HUDEP-2 (cell line): Measurements from ENCODE around the gene SHKBP1.

Experiments used
- DNase-seq, 76 experiments: peaks; one replicate each; lab custom pipeline; 2025; ENCODE audit not compliant: unreplicated experiment in 76 of 76; lab: John Stamatoyannopoulos, UW

Gene SHKBP1

DNA sequence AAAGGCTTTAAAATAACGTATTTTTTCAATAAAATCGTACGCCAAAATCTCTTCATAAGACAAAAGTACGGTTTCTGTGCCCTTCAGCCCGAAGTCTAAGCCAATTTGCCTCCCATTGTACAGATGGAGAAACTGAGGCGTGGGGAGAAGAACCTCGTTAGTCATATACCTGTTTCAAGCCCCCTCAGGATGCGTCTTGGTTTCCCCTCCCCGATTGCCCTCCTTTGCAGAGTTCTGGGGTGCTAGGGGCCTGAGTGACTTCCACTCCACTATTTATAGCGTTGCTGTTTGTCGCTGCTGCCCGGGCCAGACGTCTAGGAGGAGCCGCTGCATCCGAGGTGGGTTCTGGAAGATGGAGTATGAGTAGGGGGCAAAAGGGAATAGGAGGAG lies 22.2 kb downstream of the SHKBP1 start:
- peak in 7 of 76 experiments; percentile 30 to 61 (median 56) for DNase-seq

GRCh38 chr19:40599331-40599901 lies 22.7 kb downstream of the SHKBP1 start:
- DNase-seq, result peak in 46 of 76 experiments; percentile 17 to 73 (median 46)

DNA sequence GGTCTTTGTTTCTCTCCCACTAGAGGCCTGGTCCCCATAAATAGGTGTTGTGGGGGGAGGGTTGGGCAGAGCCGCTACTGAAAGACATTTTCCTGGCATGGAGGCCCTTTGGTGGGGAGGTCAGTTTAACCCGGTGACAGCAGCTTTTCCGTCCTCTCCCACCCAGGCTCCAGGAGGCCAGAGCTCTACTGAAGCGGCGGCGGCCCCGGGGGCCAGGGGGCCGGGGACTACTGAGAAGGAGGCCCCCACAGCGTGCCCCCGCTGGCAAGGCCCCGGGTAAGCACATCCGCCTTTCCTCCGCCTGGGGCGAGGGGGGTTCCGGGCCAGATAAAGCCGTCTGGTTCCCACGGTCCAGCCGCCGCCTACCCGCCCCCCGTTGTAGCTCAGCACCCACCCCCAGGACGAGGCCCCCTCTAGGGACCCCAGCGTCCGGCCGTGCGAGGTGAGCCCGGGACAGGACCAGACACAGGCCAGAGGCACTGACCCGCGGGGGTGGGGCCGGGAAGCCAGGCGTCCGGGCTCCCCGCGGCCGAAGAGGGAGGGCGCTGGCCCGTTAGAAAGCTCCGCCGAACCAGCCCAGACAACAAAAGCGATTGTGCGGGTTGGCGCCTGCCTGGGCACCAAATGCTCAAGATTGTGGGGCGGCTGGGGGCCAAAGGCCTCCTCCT lies 23.4 kb downstream of the SHKBP1 start:
- peak in 21 of 76 experiments; percentile 12 to 59 (median 32) for DNase-seq

DNA sequence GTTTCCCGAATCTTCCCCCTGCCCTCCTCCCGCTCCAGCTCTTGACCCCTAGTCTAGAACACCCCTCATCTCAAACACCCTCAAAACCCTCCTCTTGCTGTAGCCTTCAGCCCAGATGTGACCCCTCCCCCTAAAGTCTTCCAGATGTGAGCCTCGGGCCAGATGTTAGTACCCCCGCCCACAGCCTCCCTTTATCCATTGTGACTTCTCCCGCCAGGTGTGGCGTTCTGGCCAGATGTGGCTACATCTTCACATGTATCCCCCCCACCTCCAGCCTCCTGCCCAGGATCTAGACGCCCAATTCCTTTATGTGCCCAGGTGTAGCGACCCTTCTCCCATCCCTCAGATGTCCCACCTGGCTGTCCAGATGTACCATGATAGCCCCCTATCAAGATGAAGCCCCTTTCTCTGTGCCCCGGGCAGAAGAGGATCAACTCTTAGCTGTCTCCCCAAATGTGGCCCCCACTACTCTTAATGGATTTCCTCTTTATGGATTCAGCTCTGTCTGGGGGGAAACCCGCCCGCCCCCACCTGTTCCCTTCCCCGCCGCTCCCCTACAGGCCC lies 24.0 kb downstream of the SHKBP1 start:
- peak in 7 of 76 experiments; percentile 34 to 52 (median 40) for DNase-seq

DNA sequence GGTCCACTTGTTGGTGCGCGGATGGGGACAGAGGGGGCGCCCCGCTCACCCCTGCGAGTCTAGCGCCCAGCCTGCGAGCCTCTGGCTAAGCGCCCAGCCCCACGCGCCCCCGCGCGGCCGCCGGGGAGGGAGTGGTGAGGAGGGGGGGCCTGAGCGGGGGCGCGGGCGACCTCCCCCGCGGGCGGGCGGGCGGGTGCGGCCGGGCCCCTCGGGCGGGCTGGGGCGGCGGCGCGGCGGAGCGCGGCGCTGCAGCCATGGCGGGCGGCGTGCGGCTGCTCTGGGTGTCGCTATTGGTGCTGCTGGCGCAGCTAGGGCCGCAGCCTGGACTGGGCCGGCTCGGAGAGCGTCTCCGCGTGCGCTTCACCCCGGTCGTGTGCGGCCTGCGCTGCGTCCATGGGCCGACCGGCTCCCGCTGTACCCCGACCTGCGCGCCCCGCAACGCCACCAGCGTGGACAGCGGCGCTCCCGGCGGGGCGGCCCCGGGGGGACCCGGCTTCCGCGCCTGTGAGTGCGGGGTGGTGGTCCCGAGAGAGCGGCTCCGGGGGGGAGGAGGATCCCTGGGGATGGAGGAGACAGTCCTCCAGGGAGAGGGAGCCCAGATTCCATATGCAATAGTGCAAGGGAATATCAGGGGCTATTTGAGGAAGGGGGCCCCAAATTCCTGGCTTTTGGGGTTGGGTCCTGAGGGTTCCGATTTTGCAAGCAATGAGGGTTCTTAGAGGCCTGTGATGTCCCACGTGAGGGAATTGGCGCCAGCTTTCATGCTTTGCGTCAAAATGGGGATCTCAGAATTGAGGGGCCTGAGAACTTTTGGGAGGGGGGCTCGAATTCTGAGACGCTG lies 24.7 kb downstream of the SHKBP1 start, which contains the start of gene LTBP4:
Gene LTBP4 (plus strand): TSS at position 236 of the 841 bp plus-strand sequence. CDS start 19 bp downstream, at position 255.
- peak in 67 of 76 experiments; percentile 20 to 86 (median 70) for DNase-seq

DNA sequence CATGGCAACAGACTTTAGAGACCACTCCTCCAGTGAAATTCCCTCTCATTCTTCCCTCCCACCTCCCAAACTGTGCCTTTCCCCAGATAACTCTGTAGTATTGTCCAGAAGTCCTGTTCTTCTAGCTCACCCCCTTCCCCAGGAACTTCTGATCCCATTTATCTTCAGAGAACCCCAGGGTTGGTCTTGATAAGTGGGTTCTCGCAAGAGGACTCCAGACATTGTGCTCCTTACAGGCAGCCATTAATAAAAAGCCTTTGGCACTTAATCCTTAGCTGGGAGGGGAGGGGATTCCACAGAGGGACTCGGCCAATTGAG lies 26.4 kb downstream of the SHKBP1 start:
- DNase-seq, result peak in 4 of 76 experiments; percentile 32 to 89 (median 45)

- peak; percentile 89 to 100 (median 100) for DNase-seq
Observed at GRCh38 chr19:40603389-40604170, 26.9 kb downstream of the SHKBP1 start.

DNA sequence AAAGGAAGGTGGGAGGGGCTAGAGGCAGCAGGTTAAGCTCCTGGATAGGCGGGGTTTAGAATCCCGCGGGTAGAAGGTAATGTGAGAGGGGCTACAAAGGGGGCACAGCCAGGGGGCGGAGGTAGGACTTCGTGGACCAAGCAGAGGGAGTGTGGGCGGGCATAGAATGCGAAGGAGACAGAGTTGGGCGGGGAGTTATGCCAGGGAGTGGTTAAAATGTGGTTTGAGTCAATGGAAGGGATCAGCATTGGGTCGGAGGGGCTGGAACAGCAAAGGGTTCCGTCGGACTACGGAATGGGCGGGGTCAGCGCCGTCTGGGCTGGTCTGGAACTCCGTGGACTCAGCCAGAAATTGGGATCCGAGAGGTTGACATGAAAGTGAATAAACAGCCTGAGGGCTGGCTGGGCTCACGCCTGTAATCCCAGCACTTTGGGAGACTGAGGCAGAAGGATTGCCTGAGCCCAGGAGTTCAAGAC lies 27.5 kb downstream of the SHKBP1 start:
- DNase-seq, result no peak

GRCh38 chr19:40604647-40605215 lies 28.1 kb downstream of the SHKBP1 start:
- peak in 69 of 76 experiments; percentile 22 to 97 (median 60) for DNase-seq

GRCh38 chr19:40605216-40605971 lies 28.7 kb downstream of the SHKBP1 start:
- DNase-seq, result peak in 75 of 76 experiments; percentile 66 to 99 (median 91)

DNA sequence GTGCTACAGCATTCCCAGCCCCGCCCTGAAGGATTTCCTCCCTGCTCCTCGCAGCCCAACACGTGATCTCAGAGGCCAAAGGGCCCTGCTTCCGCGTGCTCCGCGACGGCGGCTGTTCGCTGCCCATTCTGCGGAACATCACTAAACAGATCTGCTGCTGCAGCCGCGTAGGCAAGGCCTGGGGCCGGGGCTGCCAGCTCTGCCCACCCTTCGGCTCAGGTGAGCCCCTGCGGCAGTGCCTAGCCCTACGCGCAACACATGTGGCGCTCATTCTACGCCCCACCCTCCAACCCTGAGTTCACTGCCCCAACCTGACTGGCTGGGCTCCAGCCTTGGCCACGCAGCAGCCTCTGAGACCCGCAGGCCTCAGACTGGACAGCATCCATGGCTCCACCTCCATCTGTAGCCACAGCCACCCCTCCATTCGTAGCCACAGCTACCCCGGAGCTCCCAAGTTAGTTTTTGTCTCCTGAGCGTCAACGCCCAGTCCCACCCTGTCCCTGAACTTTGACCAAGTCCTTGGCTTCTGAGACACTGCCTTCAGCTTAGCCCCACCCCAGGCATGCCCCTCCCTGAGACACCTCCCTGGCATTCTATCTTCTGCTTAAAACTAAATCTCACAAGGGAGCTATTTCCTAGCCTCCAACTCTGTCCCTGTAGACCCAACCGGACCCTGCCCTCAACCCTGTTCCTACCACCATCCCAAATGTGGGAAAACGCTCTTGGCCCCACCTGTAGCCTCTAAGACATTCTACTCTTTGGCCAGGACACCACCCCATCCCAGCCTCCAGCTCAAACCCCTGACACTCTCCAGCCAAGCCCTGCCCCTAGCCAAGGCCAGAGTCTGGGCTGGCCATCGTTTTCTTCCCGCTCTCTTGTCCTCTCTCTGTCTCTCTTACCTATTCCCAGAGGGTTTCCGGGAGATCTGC lies 30.9 kb downstream of the SHKBP1 start:
- DNase-seq, result peak in 72 of 76 experiments; percentile 39 to 95 (median 77)

DNA sequence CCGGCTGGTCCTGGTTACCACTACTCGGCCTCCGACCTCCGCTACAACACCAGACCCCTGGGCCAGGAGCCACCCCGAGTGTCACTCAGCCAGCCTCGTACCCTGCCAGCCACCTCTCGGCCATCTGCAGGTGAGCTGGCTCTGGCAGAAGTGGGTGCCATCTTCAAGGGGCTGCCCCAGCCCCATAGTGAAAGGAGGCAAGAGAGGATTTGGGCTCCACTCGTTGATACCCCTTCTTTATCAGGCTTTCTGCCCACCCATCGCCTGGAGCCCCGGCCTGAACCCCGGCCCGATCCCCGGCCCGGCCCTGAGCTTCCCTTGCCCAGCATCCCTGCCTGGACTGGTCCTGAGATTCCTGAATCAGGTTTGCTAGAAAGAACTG lies 31.6 kb downstream of the SHKBP1 start:
- DNase-seq, result no peak

GRCh38 chr19:40608957-40609356 lies 32.3 kb downstream of the SHKBP1 start:
- DNase-seq, result peak in 1 of 76 experiments; percentile 25

GRCh38 chr19:40609561-40610395 lies 33.1 kb downstream of the SHKBP1 start:
- peak in 75 of 76 experiments; percentile 74 to 100 (median 98) for DNase-seq

- peak in 61 of 76 experiments; percentile 24 to 100 (median 57) for DNase-seq
Observed at GRCh38 chr19:40610396-40611064, 33.9 kb downstream of the SHKBP1 start.

- DNase-seq, result no peak
Observed at GRCh38 chr19:40611096-40611495, 34.4 kb downstream of the SHKBP1 start.
